GM21515 (cell line): ENCODE measurements around the gene CD1C.
"Not testable (repeated sequence)": the region's sequence is repeated elsewhere in the genome, so short reads cannot be mapped to it uniquely, and the experiment has no call there.

ENCODE experiments used
- ATAC-seq: cut with Tn5 transposase; IDR thresholded peaks from one replicate; pipeline ENCODE4 v1.9.1; 2021; ENCODE audit not compliant: unreplicated experiment

CD1C gene

DNA sequence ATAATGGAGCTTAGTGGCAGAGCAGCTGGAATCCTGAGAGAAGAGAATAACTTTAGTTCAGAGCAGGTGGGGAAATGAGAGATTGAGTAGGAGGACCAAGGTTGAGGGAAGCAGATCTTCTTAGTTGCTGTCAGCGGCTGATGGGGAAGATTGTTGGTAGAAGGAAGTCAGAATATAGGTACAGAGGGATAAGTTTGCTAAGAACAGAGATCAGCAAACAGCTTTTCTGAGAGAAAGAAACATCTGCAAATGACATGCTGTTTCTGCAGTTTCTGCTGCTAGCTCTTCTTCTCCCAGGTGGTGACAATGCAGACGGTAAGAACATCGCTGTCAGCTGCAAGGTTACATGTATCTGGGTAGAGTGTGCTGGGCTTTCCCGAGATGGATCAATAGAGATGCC lies at the start of gene CD1C:
Gene CD1C, plus strand, starts transcription at position 113 of the 400 bp plus-strand sequence. Its CDS starts 142 bp downstream, at position 255.
- ATAC-seq, result no peak

- ATAC-seq, result no peak
Observed at GRCh38 chr1:158246650-158247049, 43.1 kb upstream of the CD1C start.

GRCh38 chr1:158248118-158248517 lies 41.6 kb upstream of the CD1C start:
- peak; percentile 71 for ATAC-seq

DNA sequence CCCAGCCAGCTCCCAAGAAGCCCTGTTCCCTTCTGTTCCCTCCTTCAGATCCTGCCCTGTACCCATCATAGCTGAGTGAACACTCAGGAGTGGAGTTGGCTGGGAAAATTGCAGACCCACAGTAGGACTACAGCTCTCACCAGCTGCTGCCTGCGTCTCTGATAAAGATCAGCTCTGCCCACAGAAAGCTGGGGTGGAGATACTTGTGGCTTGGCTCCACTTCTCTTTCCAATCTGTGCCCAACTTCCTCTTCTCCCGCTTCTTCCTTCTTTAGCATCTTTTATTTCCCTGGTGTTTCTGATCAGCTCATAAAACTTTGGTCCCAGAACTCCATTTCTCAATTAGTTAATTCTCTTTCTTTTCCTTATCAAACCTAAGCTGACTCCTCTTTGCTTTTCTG lies 41.0 kb upstream of the CD1C start:
- no peak for ATAC-seq

GRCh38 chr1:158249646-158250045 lies 40.1 kb upstream of the CD1C start:
- ATAC-seq, result no peak

DNA sequence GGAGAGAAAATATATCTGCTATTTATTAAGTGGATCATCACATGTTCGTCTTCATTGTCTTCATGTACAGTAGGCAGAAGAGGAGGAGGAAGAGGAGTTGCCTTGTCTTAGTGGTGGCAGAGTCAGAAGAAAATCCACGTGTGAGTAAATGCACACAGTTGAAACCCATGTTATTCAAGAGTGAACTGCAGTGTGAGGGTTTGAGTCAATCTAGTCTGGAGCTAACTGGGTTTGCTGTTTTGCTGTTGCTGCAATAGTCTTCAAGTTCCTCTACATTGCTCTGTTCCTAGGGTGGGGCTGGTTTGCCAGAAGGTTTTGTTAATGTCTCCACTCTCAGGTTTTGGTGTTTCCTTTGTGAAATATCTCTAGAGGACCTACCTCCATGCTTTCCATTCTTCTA lies 38.6 kb upstream of the CD1C start:
- ATAC-seq, result no peak

DNA sequence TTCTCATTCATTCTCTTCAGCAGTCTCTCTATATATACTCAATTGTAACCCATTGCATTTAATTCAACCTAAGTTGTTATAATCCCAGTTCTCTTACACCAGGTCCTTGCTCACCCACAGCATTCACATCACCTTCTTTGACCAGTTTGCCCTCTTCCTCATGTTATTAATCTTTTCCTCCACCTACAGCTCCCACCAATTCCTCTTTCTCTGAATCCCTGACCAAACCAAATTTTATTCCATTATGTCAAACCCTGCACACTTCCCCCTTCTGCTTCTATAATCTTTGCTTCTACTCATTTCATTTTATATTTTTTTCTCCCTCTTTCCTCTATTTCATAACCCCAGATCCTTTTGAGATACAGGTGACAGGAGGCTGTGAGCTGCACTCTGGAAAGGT lies 34.1 kb upstream of the CD1C start:
- no peak for ATAC-seq

DNA sequence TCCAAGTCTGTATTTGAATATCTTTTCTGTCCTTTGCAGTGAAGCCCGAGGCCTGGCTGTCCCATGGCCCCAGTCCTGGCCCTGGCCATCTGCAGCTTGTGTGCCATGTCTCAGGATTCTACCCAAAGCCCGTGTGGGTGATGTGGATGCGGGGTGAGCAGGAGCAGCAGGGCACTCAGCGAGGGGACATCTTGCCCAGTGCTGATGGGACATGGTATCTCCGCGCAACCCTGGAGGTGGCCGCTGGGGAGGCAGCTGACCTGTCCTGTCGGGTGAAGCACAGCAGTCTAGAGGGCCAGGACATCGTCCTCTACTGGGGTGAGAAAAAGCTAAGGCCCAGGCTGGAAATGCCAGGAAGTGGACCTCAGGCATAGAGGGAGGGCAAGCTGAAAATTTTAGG lies 33.0 kb upstream of the CD1C start:
- ATAC-seq, result not testable (repeated sequence)

GRCh38 chr1:158257888-158258287 lies 31.8 kb upstream of the CD1C start:
- ATAC-seq, result no peak

DNA sequence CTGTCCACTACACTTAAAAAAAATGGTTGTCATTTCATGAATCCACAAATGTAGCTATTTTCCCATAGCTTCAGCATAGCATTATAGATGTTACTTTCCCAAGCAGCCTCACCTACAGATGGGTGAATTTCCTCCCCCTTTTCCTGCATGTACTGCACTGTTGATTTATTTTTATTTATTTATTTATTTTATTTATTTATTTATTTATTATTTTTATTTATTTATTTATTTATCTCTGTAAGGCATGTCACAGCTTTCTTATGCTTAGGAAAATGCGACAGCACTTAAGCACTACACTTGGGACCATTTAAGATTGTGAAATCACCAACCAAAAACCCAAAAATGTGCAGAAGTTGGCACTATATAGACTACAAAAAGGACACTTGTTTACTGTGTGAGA lies 30.6 kb upstream of the CD1C start:
- ATAC-seq, result no peak

- no peak for ATAC-seq
Observed at GRCh38 chr1:158272681-158273080, 17.0 kb upstream of the CD1C start.

DNA sequence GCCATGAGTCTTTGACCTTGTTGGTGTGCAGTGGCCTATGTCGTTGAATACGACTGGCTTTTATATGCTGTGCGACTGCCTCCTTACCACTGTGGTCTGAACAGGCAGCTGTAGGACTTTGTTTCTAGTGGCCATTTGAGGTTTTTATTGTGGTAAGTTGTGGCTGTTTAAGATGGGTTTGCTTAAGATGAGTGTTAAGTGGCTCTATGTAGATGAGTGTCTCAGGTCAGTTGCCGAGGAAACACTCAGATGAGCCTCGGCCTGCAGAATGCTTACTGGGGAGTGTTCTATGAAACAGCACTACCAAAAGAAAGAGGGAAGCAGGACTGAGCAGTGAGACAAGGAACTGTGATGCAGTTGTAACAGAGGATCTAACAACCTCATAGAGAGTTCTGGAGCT lies 14.9 kb upstream of the CD1C start:
- no peak for ATAC-seq

DNA sequence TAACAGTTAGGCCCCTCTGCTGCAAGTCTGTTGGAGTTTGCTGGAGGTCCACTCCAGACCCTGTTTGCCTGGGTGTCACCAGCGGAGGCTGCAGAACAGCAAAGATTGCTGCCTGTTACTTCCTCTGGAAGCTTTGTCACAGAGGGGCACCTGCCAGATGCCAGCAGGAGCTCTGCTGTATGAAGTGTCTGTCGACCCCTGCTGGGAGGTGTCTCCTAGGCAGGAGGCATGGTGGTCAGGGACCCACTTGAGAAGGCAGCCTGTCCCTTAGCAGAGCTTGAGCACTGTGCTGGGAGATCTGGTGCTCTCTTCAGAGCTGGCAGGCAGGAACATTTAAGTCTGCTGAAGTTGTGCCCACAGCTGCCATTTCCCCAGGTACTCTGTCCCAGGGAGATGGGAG lies 7.3 kb upstream of the CD1C start:
- ATAC-seq, result not testable (repeated sequence)

GRCh38 chr1:158283965-158284364 lies 5.8 kb upstream of the CD1C start:
- peak; percentile 41 for ATAC-seq

GRCh38 chr1:158285756-158286241 lies 3.9 kb upstream of the CD1C start:
- ATAC-seq, result peak; percentile 74

DNA sequence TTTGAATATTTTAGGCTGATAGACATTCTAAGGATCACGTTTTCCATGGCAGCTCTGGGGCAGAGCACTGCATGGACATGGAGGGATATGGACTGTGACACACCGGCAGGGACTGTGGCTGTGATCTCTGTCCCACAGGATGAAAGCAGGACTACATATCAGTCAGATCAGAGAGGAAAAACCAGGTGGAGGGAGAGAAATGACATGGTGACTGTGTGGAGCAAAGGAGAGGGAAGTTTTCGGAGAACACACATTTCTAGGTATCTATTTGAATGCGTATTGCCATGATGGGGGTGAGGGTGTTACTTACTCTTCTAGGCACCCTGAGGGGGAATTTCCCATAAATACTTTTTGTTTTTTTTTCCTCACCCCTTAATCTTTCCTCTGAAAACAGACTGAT lies 3.2 kb upstream of the CD1C start:
- no peak for ATAC-seq

- no peak for ATAC-seq
Observed at GRCh38 chr1:158286941-158287346, 2.8 kb upstream of the CD1C start.

- ATAC-seq, result no peak
Observed at GRCh38 chr1:158290321-158290844, 660 bp downstream of the CD1C start.

GRCh38 chr1:158295791-158296190 lies 6.1 kb downstream of the CD1C start:
- no peak for ATAC-seq

DNA sequence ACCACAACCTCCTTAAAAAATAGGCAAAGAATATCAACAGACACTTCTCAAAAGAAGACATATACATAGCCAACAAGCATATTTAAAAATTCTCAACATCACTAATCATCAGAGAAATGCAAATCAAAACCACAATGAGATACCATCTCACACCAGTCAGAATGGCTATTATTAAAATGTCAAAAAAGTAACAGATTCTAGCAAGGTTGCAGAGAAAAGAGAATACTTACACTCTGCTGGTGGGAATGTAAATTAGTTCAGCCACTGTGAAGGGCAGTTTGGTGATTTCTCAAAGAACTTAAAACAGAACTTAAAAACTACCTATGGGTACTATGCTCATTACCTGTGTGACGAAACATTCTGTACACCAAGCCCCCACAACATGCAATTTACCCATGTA lies 20.9 kb downstream of the CD1C start:
- no peak for ATAC-seq

DNA sequence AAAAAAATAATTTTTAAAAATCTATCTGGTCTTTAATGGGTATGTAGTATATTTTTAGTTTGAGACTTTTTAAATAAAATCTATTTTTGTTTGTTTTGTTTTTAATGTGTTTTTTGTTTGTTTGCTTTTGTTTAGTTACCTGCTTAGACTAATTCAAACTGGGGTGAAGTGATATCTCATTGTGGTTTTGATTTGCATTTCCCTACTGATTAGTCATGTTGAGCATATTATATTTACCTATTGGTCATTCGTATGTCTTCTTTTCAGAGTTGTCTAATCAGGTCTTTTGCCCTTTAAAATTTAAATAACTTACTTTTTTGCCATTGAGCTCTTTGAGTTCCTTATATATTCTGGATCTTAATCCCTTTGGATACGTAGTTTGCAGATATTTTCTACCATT lies 21.3 kb downstream of the CD1C start:
- ATAC-seq, result no peak

- no peak for ATAC-seq
Observed at GRCh38 chr1:158323866-158324265, 34.1 kb downstream of the CD1C start.

DNA sequence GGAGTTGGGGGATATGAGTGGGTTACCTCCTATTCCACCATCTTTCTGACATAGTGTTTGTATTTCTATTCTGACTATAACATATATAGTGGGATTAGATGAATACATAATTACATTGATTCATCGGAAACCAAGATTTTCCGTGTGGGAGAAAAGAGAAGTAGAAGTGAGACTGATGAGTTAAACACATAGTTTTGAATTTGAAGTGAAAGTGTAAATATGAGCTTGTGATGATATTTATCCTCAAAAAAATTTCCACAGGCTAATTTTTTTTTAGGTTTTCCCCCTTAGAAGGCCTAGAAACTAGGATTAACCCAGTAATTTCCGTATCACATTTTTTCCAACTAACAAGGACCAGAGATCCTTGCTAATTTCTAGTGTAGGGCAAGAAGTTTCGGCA lies 34.7 kb downstream of the CD1C start:
- ATAC-seq, result no peak

DNA sequence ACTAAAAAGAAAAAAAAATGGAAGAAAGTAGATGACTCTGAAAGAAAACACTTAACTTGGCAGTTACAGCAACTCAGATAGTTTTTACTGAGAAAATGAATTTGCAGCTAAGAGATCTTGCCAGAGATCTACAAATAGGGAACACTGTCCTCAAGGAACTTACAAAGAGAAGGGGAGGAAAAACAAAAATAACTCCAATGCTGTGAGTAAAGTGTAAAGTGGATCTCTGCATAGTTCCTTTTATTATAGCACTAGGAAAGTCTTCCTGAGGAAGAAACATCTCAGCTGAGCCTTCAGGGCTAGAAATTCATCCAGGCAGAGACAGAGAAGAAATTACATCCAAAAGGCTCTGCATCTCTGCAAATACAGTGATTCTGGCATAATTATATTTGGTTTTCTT lies 37.8 kb downstream of the CD1C start:
- ATAC-seq, result no peak
